Ishikawa (cell line): ENCODE measurements around the gene KCND3.

ENCODE experiments used
- CEBPB ChIP-seq: IDR thresholded peaks from 2 replicates; pipeline ENCODE4 v1.6.1; 2012
- CREB1 ChIP-seq: IDR thresholded peaks from 2 replicates; pipeline ENCODE4 v1.6.1; 2012; ENCODE audit warnings: low read depth
- NFIC ChIP-seq: IDR thresholded peaks from 2 replicates; pipeline ENCODE4 v1.6.1; 2012
- TAF1 ChIP-seq: IDR thresholded peaks from 2 replicates; pipeline ENCODE4 v1.6.1; 2012; ENCODE audit warnings: low read depth, mild to moderate bottlenecking
- TF ChIP-seq, protein P1 (sequence below): IDR thresholded peaks from 2 replicates; pipeline ENCODE4 v1.6.1; 2012

DNA sequence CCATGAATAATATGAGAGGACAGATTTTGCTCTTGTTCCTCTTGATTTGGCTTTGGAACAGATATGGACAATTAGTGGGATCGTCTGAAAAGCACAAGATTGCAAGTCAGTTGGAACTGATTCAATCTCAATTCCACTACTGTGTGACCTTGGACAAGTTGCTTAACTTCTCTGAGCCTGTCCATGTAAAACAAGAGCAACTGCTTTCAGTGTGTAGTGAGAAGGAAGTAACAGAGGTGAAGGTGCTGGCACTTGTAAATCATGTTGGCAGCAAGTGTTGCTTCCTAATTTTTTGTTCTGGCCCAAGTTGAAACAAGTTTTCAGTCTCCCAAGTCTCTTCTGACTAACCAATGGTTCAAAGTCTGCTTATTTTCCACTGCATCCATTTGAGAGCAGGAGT is 265.6 kb downstream of the KCND3 start:
- no peak for TF ChIP-seq CEBPB
- TF ChIP-seq, protein P1, sequence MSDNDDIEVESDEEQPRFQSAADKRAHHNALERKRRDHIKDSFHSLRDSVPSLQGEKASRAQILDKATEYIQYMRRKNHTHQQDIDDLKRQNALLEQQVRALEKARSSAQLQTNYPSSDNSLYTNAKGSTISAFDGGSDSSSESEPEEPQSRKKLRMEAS: no peak
- TF ChIP-seq NFIC: no peak
- no peak for TF ChIP-seq TAF1
- no peak for TF ChIP-seq CREB1
